HL-60/S4 treated with phorbol 12-myristate 13-acetate at 8.2 ng/mL for 4 days and 3 days (cell line): ENCODE data around the gene PCBD1.

Experiments used
- in situ Hi-C: fragments of 300-500 bp; cut with MboI; formaldehyde crosslinking; loops from 2 replicates; pipeline ENCODE4 v1.15.0; 2022; ENCODE audit warnings: low sequenced_read_pairs

Gene PCBD1

GRCh38 chr10:70918851-70919530 is 30.6 kb upstream of the PCBD1 start:
- in situ Hi-C loops: loop anchor here (25.0 kb wide), 1 partner anchor 293 kb away; the partner anchor contains the start of gene UNC5B

DNA sequence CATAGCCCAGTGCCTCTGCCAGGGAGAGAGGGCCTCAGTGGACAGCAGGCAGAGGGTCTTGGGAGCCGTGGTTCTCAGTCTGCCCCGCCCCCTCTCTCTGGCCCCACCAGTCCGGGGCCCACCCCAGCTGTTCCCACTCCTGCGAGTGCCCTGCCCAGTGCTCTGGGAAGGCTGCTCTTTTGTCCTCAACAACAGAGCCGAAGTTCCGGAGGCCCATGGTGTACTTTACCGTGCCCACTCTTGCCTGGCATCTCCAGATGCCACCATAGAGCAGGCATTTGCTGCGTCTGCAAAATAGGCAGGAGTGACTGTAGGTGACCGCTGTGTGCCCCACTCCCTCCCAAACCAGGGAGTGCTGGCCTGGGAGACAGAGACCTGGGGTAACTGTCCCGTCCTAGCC is 29.3 kb upstream of the PCBD1 start:
- in situ Hi-C loops: loop anchor here (25.0 kb wide), 1 partner anchor 295 kb away; the partner anchor contains the start of gene UNC5B

GRCh38 chr10:70917226-70917625 is 28.9 kb upstream of the PCBD1 start:
- in situ Hi-C loops: loop anchor here (25.0 kb wide), 1 partner anchor 295 kb away; the partner anchor contains the start of gene UNC5B

- in situ Hi-C loops: loop anchor here (25.0 kb wide), 1 partner anchor 296 kb away; the partner anchor contains the start of gene UNC5B
Observed at GRCh38 chr10:70916241-70916640, 27.9 kb upstream of the PCBD1 start.

DNA sequence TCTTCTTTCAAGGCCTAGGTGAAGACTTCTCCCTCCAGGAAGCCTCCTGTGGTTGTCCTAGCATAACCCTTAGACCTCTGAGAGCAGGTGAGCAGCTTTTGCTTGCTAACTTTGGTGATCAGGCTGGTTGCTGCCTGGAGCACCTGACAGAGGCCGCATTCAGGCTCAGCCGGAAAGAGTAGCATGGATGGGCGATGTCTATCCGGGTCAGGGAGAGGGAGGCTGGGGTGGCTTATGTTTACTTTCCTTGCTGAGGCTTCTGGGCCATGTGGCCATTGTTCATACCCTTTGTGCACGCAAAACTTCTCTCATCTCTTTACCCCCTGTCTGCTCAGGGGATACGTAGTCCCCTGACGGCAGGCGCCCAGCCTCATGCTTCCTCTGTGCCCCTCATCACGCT is 27.4 kb upstream of the PCBD1 start:
- in situ Hi-C loops: loop anchor here (25.0 kb wide), 1 partner anchor 296 kb away; the partner anchor contains the start of gene UNC5B

DNA sequence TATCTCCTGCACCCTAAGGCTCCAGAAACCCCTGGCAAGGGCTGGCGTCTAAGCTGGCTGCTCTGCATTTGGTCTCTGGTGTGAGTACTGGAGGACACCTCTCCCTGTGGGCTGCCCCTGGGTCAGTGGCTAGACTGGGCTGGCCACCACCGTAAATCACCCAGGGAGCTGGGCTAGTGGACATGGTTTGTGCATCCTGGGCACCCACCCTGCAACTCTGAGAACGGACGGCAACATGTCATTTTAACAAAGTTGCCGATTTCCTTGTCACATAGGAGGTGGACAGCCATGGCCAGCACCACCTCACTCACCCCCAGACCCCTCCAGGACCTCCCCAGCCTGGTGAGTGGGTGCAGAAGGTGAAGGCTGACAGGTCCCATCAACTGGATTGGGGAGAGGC is 26.8 kb upstream of the PCBD1 start:
- in situ Hi-C loops: loop anchor here (25.0 kb wide), 1 partner anchor 297 kb away; the partner anchor contains the start of gene UNC5B

- in situ Hi-C loops: loop anchor here (25.0 kb wide), 1 partner anchor 298 kb away; the partner anchor contains the start of gene UNC5B
Observed at GRCh38 chr10:70914316-70914864, 26.0 kb upstream of the PCBD1 start.

DNA sequence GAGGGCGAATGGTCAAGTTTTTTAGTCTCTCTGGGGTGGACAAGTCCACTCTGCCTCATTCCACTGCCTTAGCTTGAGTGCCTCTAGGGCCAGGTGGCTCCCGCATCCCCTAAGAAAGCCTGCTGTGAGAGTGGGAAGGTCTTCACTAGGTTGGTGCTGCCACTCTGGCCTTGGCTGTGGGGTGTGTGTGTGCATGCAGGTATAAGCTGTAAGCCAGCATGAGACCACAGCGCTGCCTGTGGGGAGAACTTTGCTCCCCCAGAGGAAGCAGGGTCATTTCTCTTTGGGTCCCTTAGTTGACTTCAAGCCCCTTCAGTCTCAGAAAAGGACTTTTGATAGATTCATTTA is 25.5 kb upstream of the PCBD1 start:
- in situ Hi-C loops: loop anchor here (25.0 kb wide), 1 partner anchor 298 kb away; the partner anchor contains the start of gene UNC5B

GRCh38 chr10:70913191-70913892 is 25.0 kb upstream of the PCBD1 start:
- in situ Hi-C loops: loop anchor here (25.0 kb wide), 1 partner anchor 299 kb away; the partner anchor contains the start of gene UNC5B

- in situ Hi-C loops: loop anchor here (25.0 kb wide), 1 partner anchor 300 kb away; the partner anchor contains the start of gene UNC5B
Observed at GRCh38 chr10:70912556-70912955, 24.2 kb upstream of the PCBD1 start.

DNA sequence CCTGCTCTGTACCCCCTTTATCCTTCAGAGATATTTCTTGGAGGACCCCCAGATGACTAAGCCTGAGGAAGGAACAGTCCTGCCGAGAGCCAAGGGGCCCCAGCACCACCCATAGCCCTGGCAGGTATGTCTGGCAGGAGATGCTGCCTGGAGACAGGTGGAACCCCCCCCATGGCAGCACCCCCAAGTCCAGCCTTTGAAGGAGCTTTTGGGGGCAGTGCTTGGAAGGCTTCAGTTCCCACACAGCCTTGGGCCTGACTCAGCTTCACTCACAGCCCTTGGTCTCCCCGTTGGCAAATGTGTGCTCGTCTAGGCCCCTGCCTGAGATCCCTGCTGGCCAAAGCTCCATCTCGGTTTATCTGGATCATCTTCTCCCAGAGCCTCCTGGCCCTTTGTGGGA is 23.0 kb upstream of the PCBD1 start:
- in situ Hi-C loops: loop anchor here (25.0 kb wide), 1 partner anchor 301 kb away; the partner anchor contains the start of gene UNC5B

GRCh38 chr10:70910486-70911341 is 22.3 kb upstream of the PCBD1 start:
- in situ Hi-C loops: loop anchor here (25.0 kb wide), 1 partner anchor 302 kb away; the partner anchor contains the start of gene UNC5B

GRCh38 chr10:70909326-70909935 is 21.1 kb upstream of the PCBD1 start:
- in situ Hi-C loops: loop anchor here (25.0 kb wide), 1 partner anchor 303 kb away; the partner anchor contains the start of gene UNC5B

GRCh38 chr10:70908406-70909296 is 20.3 kb upstream of the PCBD1 start:
- in situ Hi-C loops: loop anchor here (25.0 kb wide), 1 partner anchor 304 kb away; the partner anchor contains the start of gene UNC5B

DNA sequence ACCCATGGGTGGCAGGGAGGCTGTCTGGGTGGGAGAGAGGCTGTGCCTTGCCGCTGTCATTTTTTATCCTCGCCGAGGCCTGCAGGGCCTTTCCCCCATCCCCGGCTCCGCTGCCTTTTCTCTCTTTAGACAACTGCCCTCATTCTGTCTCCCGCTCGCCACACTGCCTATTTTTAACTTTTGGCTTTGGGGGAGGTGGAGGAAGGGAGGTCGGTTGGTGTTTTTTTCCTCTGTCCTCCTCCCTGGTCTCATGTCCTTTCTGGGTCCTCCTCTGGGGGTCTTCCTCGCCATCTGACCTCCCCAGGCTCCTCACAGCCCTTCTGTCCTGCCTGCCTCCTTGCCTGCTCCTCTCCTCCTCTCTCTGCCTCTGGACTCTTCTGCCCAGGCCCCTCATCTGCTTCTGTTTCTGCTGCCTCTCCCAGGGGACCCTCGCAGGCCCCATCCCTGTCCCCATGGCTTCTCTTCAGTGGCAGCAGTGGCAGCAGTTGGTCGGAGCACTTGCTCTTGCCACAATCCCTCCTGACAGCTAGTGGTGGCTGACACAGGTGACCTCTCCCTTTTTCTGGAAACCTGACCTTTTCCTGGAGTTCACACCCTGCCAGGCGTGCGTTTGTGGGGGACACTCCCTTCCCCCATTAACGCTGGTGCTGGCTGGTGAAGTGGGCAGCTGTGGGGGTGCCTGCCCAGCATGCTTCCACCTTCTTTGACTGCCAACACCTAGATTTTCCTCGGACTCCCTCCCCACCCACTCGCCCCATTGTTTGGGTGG is 19.5 kb upstream of the PCBD1 start:
- in situ Hi-C loops: loop anchor here (25.0 kb wide), 1 partner anchor 304 kb away; the partner anchor contains the start of gene UNC5B

- in situ Hi-C loops: loop anchor here (25.0 kb wide), 1 partner anchor 305 kb away; the partner anchor contains the start of gene UNC5B
Observed at GRCh38 chr10:70906953-70907636, 18.7 kb upstream of the PCBD1 start.
